ENCODE measurements around the gene DIDO1. TPM values are rescaled to one million over a fixed set of nuclear protein-coding genes. Genes with fewer than 3 reads are reported as not detected.

The DIDO1 gene
- total and polyA plus RNA-seq, 9 donors, result 35.0 to 42.0 (median 38.2) TPM

GRCh38 chr20:62828051-62828450, 98.3 kb downstream of the DIDO1 start:
- no peaks in the 10 kb centered on the region for H3K36me3 ChIP-seq (ENCODE audit: control insufficient read depth, insufficient read depth, low read length)
- no peaks in the 10 kb centered on the region for H3K9me3 ChIP-seq (replicated peaks; ENCODE audit: control insufficient read depth, low read depth, low read length)
- H3K4me3 ChIP-seq (ENCODE audit: low read length), result no peak overlapping the region
- peak; percentile 11 for DNase-seq
- 91% methylated on average over 5 of the region's 9 CpGs for WGBS (ENCODE audit: insufficient coverage)
- no peak overlapping the region for H3K27ac ChIP-seq (ENCODE audit: low read length)
- H3K4me1 ChIP-seq (ENCODE audit: control insufficient read depth, insufficient read depth, low read length), result peaks cover 22% of the 10 kb centered on the region
- H3K27me3 ChIP-seq (ENCODE audit: control insufficient read depth, insufficient read depth, low read length), result no peaks in the 10 kb centered on the region

Other genes starting within 250 kb of the DIDO1 start
- 0.04 TPM for gene NTSR1, start 217.7 kb downstream of the DIDO1 start, total RNA-seq
- under 1 TPM; 0.10 to 0.27 (median 0.18) TPM for gene NTSR1, start 217.7 kb downstream of the DIDO1 start, polyA plus RNA-seq (ENCODE audit: insufficient read depth in 1 of 8, insufficient read length in 8 of 8, low replicate concordance in 1 of 8)
- gene MRGBP, start 130.0 kb downstream of the DIDO1 start, total RNA-seq, result 12.1 TPM
- gene MRGBP, start 130.0 kb downstream of the DIDO1 start, polyA plus RNA-seq (ENCODE audit: insufficient read depth in 1 of 8, insufficient read length in 8 of 8, low replicate concordance in 1 of 8), result 10 to 100 TPM in 6 of 8 donors, 1 to 10 TPM in 2; 8.4 to 13.4 (median 11.7) TPM
- 23.2 TPM for gene OGFR, start 121.7 kb downstream of the DIDO1 start, total RNA-seq
- gene OGFR, start 121.7 kb downstream of the DIDO1 start, polyA plus RNA-seq (ENCODE audit: insufficient read depth in 1 of 8, insufficient read length in 8 of 8, low replicate concordance in 1 of 8), result 10 to 100 TPM; 16.7 to 26.6 (median 21.5) TPM
- 27.1 TPM for gene COL9A3, start 109.5 kb downstream of the DIDO1 start, total RNA-seq
- gene COL9A3, start 109.5 kb downstream of the DIDO1 start, polyA plus RNA-seq (ENCODE audit: insufficient read depth in 1 of 8, insufficient read length in 8 of 8, low replicate concordance in 1 of 8), result 10 to 100 TPM in 6 of 8 donors, 1 to 10 TPM in 2; 6.4 to 43.5 (median 13.9) TPM
- 9.7 TPM for gene TCFL5, start 64.7 kb downstream of the DIDO1 start, total RNA-seq
- gene TCFL5, start 64.7 kb downstream of the DIDO1 start, polyA plus RNA-seq (ENCODE audit: insufficient read depth in 1 of 8, insufficient read length in 8 of 8, low replicate concordance in 1 of 8), result 10 to 100 TPM in 2 of 8 donors, 1 to 10 TPM in 6; 6.1 to 12.1 (median 8.1) TPM
- 22.0 TPM for gene GID8, start 11.6 kb upstream of the DIDO1 start, total RNA-seq
- 10 to 100 TPM; 27.9 to 38.7 (median 30.8) TPM for gene GID8, start 11.6 kb upstream of the DIDO1 start, polyA plus RNA-seq (ENCODE audit: insufficient read depth in 1 of 8, insufficient read length in 8 of 8, low replicate concordance in 1 of 8)
- 1.7 TPM for gene SLC17A9, start 26.2 kb upstream of the DIDO1 start, total RNA-seq
- gene SLC17A9, start 26.2 kb upstream of the DIDO1 start, polyA plus RNA-seq (ENCODE audit: insufficient read depth in 1 of 8, insufficient read length in 8 of 8, low replicate concordance in 1 of 8), result 1 to 10 TPM in 6 of 8 donors, under 1 TPM in 2; 0.41 to 1.5 (median 1.2) TPM
- gene BHLHE23, start 80.5 kb upstream of the DIDO1 start, total RNA-seq, result not detected
- gene BHLHE23, start 80.5 kb upstream of the DIDO1 start, polyA plus RNA-seq (ENCODE audit: insufficient read depth in 1 of 8, insufficient read length in 8 of 8, low replicate concordance in 1 of 8), result not detected

Measured in muscle of leg (tissue), 11 donors.